Brain microvascular endothelial cell (primary cell): ENCODE results near the gene PTTG1.
"Not testable (repeated sequence)": the region's sequence is repeated elsewhere in the genome, so short reads cannot be mapped to it uniquely, and the experiment has no call there.

Experiments
- DNase-seq: peaks from one replicate; pipeline ENCODE4 v3.0.0-alpha.2; 2020
- H3K27ac ChIP-seq: fragments of 250-450 bp; sonication (Bioruptor Pico); 2 replicates; pipeline ENCODE4 v1.5.1; 2020; ENCODE audit warnings: mild to moderate bottlenecking, moderate library complexity
- H3K27me3 ChIP-seq: fragments of 250-450 bp; sonication (Bioruptor Pico); replicated peaks from 2 replicates; pipeline ENCODE4 v1.5.1; 2020; ENCODE audit warnings: mild to moderate bottlenecking
- H3K36me3 ChIP-seq: fragments of 250-450 bp; sonication (Bioruptor Pico); replicated peaks from 2 replicates; pipeline ENCODE4 v1.5.1; 2020; ENCODE audit warnings: mild to moderate bottlenecking
- H3K4me3 ChIP-seq: 2 replicates; pipeline ENCODE4 v1.5.1; 2011; ENCODE audit warnings: low read depth, mild to moderate bottlenecking, control low read depth, low read length, moderate library complexity
- in situ Hi-C: cut with HindIII; loops from 2 replicates; pipeline ENCODE4 v1.10.0; 2017; ENCODE audit warnings: low sequenced_read_pairs, low pct_ligation_motif_present
- TF ChIP-seq, protein P1 (sequence below): IDR thresholded peaks from 2 replicates; pipeline ENCODE4 v1.5.1; 2011; ENCODE audit warnings: low read depth, mild to moderate bottlenecking, moderate library complexity, low read length, control low read depth, inconsistent platforms; ENCODE audit errors: missing control alignments

PTTG1 gene

DNA sequence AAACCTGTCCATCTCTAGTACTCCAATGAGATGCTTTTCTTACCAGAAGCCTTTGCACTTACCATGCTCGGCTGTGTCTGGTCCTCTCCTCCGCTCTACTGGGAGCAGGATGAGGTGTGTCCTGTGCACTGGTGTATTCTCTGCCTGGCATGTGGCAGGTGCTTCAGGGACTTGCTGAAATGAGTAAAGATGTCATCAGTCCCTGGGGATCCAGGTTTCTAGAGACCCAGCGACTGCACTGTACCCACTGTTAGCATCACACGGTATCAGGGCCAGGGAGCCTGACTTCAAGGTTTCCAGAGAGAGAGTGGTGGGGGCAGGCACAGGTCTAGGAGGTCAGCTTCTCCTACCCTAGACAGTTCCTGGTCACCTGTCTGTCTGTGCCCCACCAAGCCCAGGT, 10.5 kb downstream of the PTTG1 start:
- TF ChIP-seq, protein P1, sequence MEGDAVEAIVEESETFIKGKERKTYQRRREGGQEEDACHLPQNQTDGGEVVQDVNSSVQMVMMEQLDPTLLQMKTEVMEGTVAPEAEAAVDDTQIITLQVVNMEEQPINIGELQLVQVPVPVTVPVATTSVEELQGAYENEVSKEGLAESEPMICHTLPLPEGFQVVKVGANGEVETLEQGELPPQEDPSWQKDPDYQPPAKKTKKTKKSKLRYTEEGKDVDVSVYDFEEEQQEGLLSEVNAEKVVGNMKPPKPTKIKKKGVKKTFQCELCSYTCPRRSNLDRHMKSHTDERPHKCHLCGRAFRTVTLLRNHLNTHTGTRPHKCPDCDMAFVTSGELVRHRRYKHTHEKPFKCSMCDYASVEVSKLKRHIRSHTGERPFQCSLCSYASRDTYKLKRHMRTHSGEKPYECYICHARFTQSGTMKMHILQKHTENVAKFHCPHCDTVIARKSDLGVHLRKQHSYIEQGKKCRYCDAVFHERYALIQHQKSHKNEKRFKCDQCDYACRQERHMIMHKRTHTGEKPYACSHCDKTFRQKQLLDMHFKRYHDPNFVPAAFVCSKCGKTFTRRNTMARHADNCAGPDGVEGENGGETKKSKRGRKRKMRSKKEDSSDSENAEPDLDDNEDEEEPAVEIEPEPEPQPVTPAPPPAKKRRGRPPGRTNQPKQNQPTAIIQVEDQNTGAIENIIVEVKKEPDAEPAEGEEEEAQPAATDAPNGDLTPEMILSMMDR: no peak
- in situ Hi-C loops: no loop called here
- Histone ChIP-seq H3K27me3 (no peaks in the 10 kb centered on the region), H3K4me3 (no peak overlapping the region), H3K27ac (no peak overlapping the region), H3K36me3 (peaks cover 11% of the 10 kb centered on the region)
- DNase-seq: no peak

DNA sequence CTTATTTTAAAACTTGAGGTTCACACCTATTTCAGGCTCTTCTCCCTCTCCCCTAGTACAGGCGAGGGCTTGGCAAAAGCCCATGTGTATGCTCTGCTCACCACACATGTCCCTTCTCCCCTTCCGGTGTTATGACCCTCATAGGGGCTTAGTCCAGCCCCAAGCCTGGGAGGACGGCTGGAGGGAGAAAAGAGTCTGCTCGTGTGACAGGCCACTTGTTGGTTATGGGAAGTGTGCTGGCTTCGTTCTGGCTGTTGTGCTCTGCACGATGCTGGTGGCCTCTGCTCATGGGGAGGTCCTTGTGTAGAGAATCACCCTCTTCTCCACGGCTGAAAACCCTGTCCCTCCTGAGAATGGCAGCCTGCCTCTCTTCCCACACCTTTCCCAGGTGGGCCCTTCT, 11.1 kb downstream of the PTTG1 start:
- no peak overlapping the region for H3K27ac ChIP-seq
- no peak for DNase-seq
- in situ Hi-C loops: no loop called here
- TF ChIP-seq, protein P1: no peak
- H3K27me3 ChIP-seq: no peaks in the 10 kb centered on the region
- H3K36me3 ChIP-seq: peaks cover 7% of the 10 kb centered on the region
- no peak overlapping the region for H3K4me3 ChIP-seq

DNA sequence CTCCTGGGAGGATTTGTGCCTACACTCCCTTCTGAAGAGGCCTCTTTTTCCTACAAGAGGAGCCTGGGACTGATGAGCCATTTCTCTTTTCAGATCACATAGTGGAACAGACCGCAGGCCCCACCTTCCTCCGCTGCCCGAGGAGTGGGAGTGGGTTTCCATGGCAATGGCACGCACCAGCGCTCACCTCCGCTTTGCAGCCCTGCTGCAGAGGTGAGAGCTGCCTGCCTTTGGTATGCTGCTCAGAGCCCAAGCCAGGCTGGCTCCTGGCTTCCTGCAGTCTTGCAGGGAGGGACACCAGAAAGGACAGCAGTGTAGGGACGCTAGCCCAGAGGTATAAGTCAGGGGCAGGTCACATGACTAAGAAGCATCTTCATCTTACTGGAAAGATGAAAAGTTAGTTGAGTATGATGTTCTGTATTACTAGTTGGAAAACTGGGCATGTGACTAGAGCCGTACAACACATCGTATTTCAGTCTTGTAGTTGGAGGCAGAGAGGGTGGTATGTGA, 12.4 kb downstream of the PTTG1 start:
- TF ChIP-seq, protein P1: no peak
- Histone ChIP-seq H3K4me3 (no peak overlapping the region), H3K36me3 (peaks cover 2% of the 10 kb centered on the region), H3K27ac (no peak overlapping the region), H3K27me3 (no peaks in the 10 kb centered on the region)
- in situ Hi-C loops: no loop called here
- DNase-seq: no peak

DNA sequence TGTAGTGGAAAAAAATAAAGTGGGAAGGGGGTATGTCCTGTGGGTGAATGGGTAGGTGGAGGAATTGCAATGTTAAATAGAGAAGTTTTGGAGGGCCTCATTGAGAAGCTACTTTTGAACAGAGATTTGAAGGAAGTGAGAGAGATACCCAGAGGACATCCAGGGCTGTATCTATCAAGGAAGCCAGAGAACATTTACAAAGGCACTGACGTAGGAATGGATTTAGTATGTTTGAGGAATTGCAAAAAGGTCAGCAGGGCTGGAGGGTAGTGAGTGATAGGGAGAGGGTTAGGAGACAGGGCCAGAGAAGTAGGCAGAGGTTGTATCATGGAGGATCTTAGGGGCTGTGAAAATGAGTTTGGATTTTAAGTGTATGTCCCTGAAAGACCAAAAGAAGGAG, 13.9 kb downstream of the PTTG1 start:
- no peaks in the 10 kb centered on the region for H3K36me3 ChIP-seq
- in situ Hi-C loops: no loop called here
- TF ChIP-seq, protein P1: no peak
- H3K27ac ChIP-seq: no peak overlapping the region
- no peaks in the 10 kb centered on the region for H3K27me3 ChIP-seq
- H3K4me3 ChIP-seq: no peak overlapping the region
- no peak for DNase-seq

DNA sequence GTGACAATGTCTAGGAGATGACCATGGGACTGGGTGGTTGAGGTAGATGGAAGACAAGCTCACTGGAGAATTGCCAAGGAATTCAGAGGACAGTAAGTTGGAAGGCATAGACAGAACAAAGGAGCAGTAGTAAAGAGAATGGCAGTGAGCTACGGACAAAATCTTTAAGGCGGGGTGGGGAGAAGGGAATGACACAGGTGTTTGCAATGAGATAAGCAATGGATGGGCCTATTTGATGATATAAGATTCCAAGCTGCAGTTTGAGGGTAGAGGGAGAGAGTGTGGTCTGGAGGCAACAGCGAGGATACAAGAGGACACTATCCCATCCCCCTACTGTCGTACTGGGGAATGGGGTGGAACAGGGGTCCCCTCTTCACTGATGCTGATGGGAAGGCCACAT, 14.4 kb downstream of the PTTG1 start:
- TF ChIP-seq, protein P1: no peak
- H3K36me3 ChIP-seq: no peaks in the 10 kb centered on the region
- H3K27ac ChIP-seq: no peak overlapping the region
- no peak for DNase-seq
- H3K27me3 ChIP-seq: no peaks in the 10 kb centered on the region
- in situ Hi-C loops: no loop called here
- no peak overlapping the region for H3K4me3 ChIP-seq

DNA sequence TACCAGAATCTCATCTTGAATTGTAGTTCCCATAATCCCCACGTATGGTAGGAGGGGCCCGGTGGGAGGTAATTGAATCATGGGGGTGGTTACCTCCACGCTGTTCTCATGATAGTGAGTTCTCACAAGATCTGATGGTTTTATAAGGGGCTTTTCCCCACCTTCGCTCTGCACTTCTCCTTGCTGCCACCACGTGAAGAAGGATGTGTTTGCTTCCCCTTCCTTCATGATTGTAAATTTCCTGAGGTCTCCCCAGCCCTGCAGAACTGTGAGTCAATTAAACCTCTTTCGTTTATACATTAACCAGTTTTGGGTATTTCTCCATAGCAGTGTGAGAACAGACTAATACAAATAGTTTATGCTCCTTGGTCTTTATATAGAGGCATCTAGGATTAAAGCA, 15.0 kb downstream of the PTTG1 start:
- in situ Hi-C loops, H3K27ac ChIP-seq, H3K36me3 ChIP-seq, H3K27me3 ChIP-seq, DNase-seq, H3K4me3 ChIP-seq: not testable (repeated sequence)
